ENCODE measurements around the gene BLNK. TPM values are rescaled to one million over a fixed set of nuclear protein-coding genes. Genes with fewer than 3 reads are reported as not detected.
A peak's percentile ranks its signal among the peaks of the same experiment; 100 is the strongest.

The BLNK gene
- total RNA-seq, 6 experiments from 2014 or later = 9.9 to 47.7 (median 20.9) TPM

GRCh38 chr10:96233959-96234358 lies 37.4 kb downstream of the BLNK start:
- 89% methylated on average over 2 of the region's 2 CpGs for WGBS (ENCODE audit: insufficient coverage, low coverage, low lambda C conversion rate, missing lambda C conversion rate)
- intact Hi-C loops (cut with DNase I) = no loop called here

GRCh38 chr10:96230527-96230926 lies 40.8 kb downstream of the BLNK start:
- Histone ChIP-seq H3K4me1 (peaks cover 0 to 12% (median under 1%) of the 10 kb centered on the region in 4 donors), H3K9me3 (no peaks in the 10 kb centered on the region), H3K27ac (no peak overlapping the region), H3K27me3 (no peaks in the 10 kb centered on the region), H3K4me3 (no peak overlapping the region), H3K36me3 (peaks cover 0 to 28% (median 8%) of the 10 kb centered on the region in 4 donors)
- ATAC-seq (no peak), DNase-seq (no peak)
- TF ChIP-seq POLR2A (IDR thresholded peaks at IDR 0.05) = no peak
- no peak for TF ChIP-seq CTCF (IDR thresholded peaks at IDR 0.05)
- intact Hi-C loops (cut with DNase I) = no loop called here
- WGBS (ENCODE audit: insufficient coverage, low coverage, low lambda C conversion rate, missing lambda C conversion rate) = 88% methylated on average over 4 of the region's 6 CpGs

More at GRCh38 chr10:96233959-96234358, 37.4 kb downstream of the BLNK start:
- Histone ChIP-seq H3K4me3 (no peak overlapping the region), H3K27ac (no peak overlapping the region), H3K4me1 (peaks cover 0 to 17% (median 4%) of the 10 kb centered on the region in 4 donors), H3K9me3 (no peaks in the 10 kb centered on the region), H3K36me3 (peaks cover 0 to 12% (median 4%) of the 10 kb centered on the region in 4 donors), H3K27me3 (no peaks in the 10 kb centered on the region)
- DNase-seq = no peak
- TF ChIP-seq CTCF (IDR thresholded peaks at IDR 0.05) (no peak), POLR2A (IDR thresholded peaks at IDR 0.05) (no peak)
- ATAC-seq = no peak

GRCh38 chr10:96229568-96230030 lies 41.8 kb downstream of the BLNK start:
- WGBS (ENCODE audit: insufficient coverage, low coverage, low lambda C conversion rate, missing lambda C conversion rate) = 0% methylated on average over 7 of the region's 7 CpGs
- peak; percentile 83 to 86 (median 86) for DNase-seq

GRCh38 chr10:96228408-96228994 lies 42.9 kb downstream of the BLNK start:
- Histone ChIP-seq H3K4me1 (no peaks in the 10 kb centered on the region), H3K4me3 (no peak overlapping the region), H3K36me3 (peaks cover 0 to 46% (median 16%) of the 10 kb centered on the region in 4 donors), H3K9me3 (no peaks in the 10 kb centered on the region), H3K27me3 (no peaks in the 10 kb centered on the region), H3K27ac (no peak overlapping the region)
- DNase-seq (no peak), ATAC-seq (no peak)
- intact Hi-C loops (cut with DNase I) = loop anchor here (5.0 to 10.0 kb wide), 2 partner anchors 69 to 76 kb away; partner anchors contain the start of gene DNTT (in 1 of the 2)
- WGBS (ENCODE audit: insufficient coverage, low coverage, low lambda C conversion rate, missing lambda C conversion rate) = 73% methylated on average over 7 of the region's 9 CpGs
- no peak for TF ChIP-seq CTCF (IDR thresholded peaks at IDR 0.05)
- TF ChIP-seq POLR2A (IDR thresholded peaks at IDR 0.05) = no peak

More at GRCh38 chr10:96229568-96230030, 41.8 kb downstream of the BLNK start:
- peak; percentile 64 to 95 (median 67) for TF ChIP-seq CTCF (IDR thresholded peaks at IDR 0.05)
- peak; percentile 10 for TF ChIP-seq POLR2A (IDR thresholded peaks at IDR 0.05)
- no peaks in the 10 kb centered on the region for H3K27me3 ChIP-seq
- intact Hi-C loops (cut with DNase I) = loop anchor here (5.0 to 10.0 kb wide), 2 partner anchors 68 to 75 kb away; partner anchors contain the start of gene DNTT (in 1 of the 2)
- peak; percentile 93 to 98 (median 94) for ATAC-seq
- no peak overlapping the region for H3K27ac ChIP-seq
- H3K36me3 ChIP-seq = peaks cover 0 to 35% (median 10%) of the 10 kb centered on the region in 4 donors
- no peak overlapping the region for H3K4me3 ChIP-seq
- no peaks in the 10 kb centered on the region for H3K9me3 ChIP-seq
- H3K4me1 ChIP-seq = peaks cover 0 to 4% (median 0%) of the 10 kb centered on the region in 4 donors
